Measurements from ENCODE around the gene HOTAIR. TPM values are rescaled to one million over a fixed set of nuclear protein-coding genes. Genes with fewer than 3 reads are reported as not detected.
A peak's percentile ranks its signal among the peaks of the same experiment; 100 is the strongest.

HOTAIR gene
- total RNA-seq, 1 experiment from 2014 or later: not detected

DNA sequence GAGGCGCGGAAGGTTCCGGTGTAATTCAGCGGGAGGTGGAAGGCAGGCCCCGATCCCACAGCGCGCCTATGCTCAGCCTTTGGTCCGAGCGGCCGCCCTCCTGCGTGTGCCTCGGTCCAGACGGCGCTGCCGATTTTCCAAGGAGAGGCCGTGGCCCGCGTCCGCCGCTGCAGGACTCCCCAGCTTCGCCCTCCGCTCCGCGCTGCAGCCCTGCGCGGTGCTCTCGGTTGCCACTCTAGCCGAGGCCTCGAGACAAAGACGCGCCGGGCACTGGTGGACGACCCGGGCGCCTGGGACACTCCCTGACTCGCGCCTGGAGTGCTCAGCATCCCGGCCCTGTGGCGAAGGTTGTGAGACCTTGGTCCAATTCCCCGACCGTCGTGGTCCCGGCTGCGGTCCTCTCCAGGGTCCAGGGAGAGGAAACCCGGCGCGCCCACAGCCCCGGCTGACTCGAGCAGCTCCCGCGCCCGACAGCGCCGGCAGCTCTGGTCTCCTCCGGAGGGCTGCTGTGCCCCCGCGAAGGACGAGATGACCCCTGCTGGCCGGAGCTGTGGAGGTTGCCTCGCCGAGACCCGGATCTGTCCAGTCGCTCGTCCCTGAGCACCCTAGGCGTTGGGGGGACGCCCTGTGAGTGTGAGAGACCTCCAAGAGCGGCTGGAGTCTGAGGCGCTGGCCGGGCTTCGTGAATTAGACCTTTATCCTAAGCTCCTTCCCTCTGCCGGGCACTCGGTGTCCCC lies 13.6 kb downstream of the HOTAIR start:
- DNase-seq (ENCODE audit: low read depth): peak; percentile 26

DNA sequence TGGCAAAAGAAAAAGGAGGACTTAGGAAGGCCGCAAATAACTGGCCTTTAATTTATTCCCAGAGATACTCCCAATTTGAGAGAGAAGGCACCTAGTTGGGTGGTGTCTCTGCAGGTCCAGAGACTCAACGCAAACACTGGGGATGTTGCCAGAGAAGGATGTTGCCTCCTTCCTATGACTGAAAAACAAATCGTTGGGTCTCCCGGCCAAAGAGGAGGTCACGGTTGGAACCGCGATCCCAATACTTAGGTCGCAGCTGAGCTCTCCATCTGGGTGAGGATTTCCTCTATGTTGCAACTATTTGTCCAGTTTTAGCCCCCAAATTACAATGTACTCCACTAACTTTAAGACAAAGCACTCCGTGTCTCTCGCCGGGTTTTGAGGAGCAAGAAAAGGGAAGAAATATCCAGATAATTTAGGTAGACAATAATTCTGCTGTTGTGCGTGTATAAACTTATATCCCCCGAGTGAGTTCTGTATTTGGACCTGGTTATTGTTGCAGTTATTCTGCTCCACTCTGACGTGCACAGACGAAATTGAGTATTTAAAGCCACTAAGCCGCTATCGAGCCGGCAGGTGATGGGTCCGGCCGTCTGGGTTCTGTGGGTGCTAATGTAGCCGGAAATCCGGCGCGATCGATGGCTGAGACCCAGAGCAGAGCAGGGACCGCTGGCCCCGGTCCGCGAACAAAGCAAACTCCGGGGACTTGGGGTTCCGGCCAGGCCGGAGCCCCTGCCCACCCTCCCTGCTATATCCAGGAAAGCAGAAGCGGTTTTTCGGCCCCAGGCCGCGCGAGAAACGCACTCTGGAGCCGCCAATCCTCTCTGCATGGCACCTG lies 14.3 kb downstream of the HOTAIR start:
- DNase-seq (ENCODE audit: low read depth): no peak

DNA sequence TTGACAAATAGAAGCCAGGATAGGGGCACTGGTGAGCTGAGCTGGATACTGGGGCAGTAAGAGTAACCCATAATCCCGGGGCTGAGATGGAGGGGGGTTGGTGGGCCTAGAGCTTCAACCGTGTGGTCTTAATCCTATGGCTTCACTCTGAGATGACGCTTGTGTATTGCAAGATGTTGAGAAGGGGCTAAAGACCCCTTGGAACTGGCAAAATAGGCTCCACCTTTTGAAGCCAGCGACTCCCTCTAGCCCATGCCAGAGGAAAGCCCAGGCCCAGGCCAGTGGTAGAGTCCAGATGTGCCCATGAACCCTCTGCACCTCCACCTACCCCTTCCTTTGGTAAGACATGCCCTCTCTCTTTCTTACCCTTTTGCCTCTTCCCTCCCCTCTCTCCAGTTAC lies 15.4 kb downstream of the HOTAIR start:
- DNase-seq (ENCODE audit: low read depth): no peak

DNA sequence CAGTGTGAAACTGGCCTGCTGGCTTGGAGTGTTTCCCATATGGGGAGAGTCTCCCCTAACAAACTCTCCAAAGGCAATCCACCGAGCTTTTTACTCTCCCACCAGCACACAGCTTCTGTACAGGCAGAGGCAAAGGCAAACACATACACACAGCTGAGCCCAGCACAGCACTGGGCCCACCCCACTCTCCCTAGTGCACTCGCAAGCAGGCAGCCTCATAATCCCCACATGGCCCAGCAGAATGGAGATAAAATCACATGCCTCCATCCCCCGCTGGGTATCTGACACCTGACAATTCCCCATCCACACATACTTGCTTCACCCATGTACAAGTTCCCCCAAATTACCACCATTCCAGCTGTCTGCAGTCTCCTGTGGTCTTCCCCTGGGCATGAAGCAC lies 16.6 kb downstream of the HOTAIR start:
- DNase-seq (ENCODE audit: low read depth): no peak

DNA sequence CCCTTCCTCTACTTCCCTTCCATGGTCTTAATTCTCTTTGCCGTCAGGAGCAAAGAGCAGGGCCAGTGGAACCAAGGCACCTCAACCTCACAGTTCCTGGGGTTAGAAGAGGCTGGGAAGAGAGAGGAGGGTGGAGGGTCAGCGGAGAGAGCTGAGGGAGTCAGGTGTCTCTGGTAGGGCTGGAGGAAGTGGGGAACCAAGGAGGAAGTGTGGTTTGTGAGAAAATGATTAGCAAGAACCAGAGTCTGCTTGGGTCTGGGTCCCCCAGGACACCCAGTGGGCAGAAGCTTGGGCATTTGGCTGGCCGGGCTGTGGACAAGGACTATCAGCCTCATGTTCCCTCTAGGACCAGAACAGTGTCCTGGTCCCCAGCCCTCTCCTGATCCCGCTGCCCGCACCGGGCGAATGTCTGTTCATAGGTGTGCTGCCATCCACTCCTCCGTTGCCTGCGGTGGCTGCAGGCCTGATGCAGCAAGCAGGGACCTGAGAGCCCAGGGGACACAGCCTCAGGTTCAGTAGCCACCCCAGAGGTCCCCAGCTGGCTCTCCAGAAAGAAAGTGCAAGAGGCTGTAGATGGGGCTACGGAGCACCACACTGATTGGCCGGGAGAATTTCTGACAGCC lies 17.7 kb downstream of the HOTAIR start:
- DNase-seq (ENCODE audit: low read depth): no peak

DNA sequence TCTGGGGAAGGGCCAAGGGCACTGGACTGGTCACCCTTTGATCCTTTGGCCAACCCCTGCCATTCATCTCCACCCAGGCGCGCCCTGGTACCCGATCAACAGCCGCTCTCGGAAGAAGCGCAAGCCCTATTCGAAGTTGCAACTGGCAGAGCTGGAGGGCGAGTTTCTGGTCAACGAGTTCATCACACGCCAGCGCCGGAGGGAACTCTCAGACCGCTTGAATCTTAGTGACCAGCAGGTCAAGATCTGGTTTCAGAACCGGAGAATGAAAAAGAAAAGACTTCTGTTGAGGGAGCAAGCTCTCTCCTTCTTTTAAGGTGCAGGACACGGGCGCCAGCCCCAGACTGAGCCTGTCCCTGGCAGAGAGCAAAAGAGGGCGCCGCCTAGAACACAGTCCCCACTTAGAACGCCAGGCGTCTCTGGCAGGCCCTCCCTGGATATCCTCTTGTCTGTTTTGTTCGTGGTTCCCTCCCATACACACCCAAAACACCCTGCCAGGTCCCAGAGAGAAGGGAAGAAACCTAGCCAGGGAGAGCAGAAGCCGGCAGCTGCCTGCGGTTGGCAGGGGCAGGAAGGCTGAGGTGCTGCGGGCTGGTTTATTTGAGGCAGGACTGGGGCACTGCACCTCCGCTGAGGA lies 18.4 kb downstream of the HOTAIR start:
- no peak for DNase-seq (ENCODE audit: low read depth)

DNA sequence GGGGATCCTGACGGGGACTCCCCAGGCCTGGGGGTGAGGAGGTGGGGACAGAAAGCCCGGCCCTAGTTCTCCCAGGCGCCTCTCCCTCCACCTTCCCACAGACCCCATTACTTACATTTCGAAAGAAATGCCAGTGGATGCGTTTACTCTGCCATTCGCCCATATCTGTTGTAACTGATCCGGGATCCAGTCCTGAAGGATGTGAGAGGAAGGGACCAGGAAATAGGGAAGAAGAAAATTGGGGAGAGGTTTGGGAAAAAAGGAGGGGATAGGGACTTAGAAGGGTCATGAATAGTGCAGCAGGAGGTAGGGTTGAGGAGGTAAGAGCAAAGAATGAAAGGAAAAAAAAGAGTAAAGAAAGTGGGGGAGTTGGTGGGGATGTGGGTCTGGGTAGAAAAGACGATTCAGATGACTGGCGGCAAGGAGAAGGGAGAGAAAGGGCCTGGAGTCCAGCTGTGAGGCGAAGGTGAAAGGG lies 18.9 kb downstream of the HOTAIR start:
- no peak for DNase-seq (ENCODE audit: low read depth)

DNA sequence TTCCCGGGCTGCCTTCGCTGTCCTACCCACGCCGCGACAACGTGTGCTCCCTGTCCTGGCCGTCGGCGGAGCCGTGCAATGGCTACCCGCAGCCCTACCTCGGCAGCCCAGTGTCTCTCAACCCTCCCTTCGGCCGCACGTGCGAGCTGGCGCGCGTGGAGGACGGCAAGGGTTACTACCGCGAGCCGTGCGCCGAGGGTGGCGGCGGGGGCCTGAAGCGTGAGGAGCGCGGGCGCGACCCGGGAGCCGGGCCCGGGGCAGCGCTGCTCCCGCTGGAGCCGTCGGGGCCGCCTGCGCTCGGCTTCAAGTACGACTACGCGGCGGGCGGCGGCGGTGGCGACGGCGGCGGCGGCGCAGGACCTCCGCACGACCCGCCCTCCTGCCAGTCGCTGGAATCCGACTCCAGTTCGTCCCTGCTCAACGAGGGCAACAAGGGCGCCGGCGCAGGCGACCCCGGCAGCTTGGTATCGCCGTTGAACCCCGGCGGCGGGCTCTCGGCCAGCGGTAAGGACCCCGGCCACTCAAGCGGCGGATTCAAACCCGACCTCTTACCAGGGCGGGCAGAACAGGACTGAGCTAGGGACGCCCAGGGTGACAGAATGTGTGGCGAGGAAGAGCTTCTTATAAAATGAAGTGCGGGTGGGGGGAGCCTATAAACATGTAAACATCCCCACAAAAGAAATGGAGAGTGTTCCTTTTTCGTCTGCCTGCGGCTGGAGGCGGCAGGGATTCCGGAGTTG lies 19.5 kb downstream of the HOTAIR start:
- no peak for DNase-seq (ENCODE audit: low read depth)

DNA sequence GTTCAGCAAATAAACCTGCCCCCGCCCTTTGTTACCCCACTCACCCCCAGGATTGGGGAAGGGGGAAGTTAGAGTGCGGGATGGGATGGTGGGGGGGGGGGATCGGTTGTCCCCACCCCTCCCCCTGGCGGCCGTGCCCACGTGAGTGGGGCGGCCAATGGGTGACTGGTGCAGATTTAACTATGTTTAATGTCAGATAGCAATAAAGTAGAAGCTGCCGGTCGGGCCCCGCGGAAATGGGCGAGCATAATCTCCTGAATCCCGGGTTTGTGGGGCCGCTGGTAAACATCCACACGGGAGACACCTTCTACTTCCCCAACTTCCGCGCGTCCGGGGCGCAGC lies 20.1 kb downstream of the HOTAIR start, which contains the start of gene HOXC12:
Gene HOXC12 (plus strand): TSS at position 210 of the 342 bp plus-strand sequence. CDS start 27 bp downstream, at position 237.
- DNase-seq (ENCODE audit: low read depth): no peak

DNA sequence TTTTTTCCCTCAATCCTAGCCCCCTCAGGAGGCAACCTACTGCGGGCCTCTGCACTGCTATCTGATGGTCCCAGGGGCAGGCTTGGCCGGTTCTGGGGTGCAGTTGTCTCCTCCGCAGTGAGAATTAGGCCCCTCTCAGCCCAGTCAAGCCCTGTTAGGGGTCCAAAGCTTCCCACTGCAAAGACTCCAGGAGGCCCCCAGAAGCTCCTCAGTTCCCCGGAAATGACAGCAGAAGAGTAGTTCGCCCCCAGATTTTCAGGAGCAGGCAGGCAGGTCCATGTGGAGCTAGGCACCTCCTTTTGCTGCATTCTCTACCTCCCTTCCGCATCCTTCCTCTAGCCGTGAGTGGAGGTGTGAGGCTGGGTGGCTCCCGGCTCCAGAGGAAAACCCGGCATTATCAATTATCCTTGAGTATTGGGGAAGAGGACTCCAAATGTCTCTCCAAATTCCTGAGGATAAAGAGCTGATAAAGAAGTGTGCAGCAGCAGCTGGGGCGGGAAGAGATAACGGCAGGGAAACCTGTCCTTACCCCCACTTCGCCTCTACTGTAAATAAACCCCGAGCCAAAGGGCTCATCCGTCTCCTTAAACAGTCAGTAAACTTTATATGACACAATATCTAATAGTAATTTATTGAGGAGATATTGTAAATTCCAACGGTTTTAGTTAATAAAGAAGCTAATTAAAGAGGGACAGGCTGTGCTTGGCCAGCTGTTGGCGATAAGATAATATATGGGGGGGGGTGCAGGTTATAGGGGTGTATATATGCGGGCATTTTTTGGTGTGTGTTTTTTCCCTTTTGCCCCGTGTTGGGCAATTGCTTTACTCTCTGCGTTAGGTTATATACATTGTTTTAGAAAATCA lies 20.7 kb downstream of the HOTAIR start:
- DNase-seq (ENCODE audit: low read depth): no peak

DNA sequence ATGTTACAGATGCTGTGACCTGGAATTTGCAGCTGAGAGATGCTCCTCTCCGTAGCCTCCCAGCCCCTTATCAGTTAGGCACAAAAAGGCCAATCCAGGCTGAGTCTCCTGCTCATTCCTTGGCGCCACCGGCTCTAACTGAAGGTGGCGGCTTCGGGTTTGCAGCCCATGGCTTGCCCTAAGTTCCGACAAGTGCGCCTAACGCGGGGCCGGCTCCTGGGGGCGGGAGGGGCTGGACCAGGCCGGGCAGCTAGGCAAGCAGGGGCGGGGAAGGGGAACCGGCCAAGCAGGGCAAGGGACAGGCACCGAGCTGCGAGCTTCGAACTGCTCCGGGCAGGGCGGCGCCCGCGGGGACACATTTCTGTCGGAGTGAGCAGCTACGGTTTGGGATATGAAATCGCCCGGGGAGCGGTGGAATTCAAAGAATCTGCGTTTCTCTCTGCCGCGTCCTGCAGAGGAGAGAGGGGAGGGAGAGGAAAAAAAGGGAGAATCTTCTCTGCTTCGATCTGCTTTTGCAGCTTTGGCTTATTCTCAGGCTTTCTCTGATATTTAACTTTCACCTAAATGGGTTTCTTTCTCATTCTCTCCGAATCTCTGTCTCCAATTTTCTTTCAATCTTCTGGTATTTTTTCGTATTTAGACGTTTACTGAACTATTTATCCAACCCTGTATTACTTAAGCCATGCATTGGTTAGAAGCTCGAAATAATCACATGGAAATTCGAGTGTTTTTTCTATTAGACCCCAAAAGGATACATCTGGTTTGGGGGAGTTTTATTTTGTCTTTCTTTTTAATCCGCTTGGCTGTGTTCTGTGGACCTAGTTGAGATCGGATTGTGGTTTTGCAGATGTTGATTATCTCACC lies 21.7 kb downstream of the HOTAIR start:
- DNase-seq (ENCODE audit: low read depth): no peak

DNA sequence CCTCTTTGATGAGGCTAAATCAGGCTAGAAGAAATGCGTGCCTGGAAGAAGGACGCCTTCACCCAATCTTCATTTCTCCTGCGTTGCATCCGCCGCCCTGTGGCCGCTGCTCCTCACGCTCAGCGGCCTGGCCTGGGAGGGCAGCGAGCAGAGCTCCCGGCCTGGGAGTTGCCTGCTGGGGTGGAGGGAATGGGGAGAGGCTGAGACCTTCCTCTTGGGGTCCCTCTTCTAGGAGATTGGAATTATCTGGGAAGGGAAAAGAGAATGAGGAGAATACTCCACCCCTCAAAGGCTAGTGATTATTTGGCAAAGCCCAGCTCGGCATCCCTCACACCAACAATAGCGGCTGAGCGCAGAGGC lies 22.4 kb downstream of the HOTAIR start:
- DNase-seq (ENCODE audit: low read depth): peak; percentile 21

DNA sequence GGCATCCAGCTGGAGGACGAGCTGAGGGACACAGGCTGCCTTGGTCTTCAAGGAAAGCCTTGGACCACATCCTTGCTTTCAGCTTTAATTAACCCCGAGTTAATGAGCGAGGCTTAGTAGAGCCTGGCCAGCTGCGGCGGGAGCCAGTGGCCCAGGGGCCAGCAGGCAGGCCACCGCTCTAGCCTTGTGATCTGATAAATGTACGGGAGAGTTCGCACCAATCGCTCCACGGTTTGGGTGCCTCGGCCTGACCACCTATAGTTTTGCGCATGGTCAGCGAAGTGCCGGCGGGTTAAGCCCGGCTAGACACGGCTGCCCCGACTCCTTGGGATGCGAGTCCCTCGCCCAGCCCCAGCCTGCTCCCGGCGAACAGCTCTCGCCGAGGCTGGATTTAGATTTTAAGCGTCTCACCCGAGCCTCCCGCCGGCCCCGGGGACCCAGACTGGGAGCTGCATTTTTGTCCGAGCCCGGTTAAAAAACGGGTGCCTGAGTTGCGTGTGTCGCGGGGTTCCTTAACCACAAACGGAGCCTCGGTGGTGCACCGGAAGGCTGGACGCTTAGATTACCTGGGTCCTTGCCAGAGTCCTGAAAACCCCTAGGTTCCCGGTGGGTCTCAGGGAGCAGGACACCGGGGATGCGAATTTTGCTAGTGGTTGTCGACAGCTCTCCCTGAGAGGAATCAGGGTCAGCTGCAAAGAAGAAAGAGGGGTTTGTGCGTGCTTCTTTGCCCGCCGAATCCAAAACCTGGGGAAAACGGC lies 23.0 kb downstream of the HOTAIR start:
- no peak for DNase-seq (ENCODE audit: low read depth)

DNA sequence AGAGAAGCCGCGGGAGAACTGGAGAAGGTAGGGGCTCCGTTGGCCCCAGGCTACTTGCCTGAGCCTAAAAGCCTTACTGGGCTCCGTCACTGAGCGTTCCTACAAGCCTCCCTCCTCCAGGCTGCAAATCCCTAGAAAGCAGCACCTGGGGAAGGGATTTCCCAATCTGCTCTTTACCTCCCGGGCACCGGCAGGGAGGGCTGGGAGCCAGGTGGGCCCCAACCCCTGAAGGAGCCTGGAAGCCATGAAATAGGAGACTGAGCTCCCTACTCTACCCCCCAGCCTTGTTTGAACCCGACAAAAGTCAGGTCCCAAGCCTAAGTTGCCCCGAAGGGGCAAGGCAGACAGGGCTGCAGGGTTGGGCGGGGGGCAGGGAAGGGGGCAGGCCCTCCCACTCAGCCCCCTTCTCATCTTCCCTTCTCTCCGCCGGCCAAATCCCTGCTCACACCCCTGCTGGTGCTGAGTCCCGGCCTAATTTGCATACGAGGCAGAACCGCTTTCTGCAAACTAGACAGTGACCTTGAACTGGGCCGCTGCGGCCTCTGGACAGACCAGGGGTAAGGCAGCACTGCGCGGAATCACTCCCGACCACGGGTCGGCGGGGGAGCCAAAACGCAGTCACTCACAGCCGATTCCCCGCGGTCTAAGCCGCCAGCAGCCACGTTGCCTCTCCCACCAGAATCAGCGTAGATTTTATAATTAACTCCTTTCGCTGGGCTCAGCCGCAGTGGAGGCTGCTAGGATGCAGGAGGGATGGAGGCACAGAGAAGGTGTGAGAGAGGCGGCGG lies 23.8 kb downstream of the HOTAIR start:
- DNase-seq (ENCODE audit: low read depth): no peak

DNA sequence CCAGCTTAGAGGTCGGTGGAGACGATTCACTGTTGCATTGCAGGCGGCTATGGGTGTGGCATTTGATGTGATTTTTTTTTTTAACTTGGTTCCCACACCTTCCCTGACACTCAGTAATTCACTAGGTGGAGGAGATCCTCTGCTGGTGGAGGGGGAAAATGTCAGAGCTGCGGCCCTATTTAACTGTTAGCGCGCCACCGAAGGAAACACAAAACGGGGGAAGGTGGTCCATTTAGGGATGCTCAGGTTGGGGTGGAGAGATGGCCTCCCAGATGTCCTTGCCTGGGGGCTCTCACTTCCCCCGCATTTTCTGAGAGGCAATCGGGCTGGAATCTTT lies 24.3 kb downstream of the HOTAIR start:
- DNase-seq (ENCODE audit: low read depth): no peak

DNA sequence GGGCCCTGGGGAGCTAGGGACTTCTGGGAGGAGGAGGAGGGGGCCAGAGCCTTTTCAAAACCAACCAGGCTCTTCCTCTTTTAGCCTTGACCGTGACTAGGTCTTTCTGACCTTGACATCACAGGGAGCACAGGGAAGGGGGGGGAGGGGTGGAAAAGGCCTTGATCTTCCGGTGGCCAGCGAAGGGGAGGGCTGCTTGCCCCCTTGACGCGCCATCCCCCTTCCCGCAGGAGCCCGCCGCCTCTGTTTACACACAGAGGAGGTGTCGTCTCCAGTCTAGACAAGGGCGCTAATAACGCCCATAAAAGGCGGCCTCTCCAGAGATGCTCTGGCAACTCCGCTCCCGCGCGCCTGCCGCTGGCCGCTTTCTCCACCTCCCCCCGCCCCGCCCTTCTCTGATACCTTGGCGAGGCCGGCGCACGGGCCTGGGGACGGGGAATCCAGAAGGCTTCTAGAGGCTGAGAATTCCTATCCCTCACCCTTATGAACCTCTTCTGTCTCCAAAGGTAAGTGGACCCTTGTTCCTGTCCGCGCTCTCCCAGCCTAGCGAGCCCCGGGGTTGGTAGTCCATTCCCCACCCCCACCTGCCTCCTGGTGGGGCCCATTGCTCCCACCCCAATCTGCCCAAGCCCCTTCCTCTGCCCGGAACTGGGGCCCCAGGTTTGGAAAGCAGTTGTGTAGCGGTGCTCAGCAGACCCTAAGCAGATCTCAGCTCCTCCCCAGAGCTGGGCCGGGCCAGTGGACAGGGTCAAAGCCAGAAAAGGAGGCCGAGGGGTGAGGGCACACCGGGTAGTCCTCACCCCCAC lies 24.9 kb downstream of the HOTAIR start:
- no peak for DNase-seq (ENCODE audit: low read depth)
